MM.1S (cell line): ENCODE measurements around the gene CHMP5.
A peak's percentile ranks its signal among the peaks of the same experiment; 100 is the strongest.

ENCODE experiments used
- DNase-seq: peaks from one replicate; pipeline ENCODE4 v3.0.0-alpha.2; 2015
- H2AFZ ChIP-seq: fragments of 300-600 bp; sonication (generic); 2 replicates; pipeline ENCODE4 v1.6.0; 2016; ENCODE audit warnings: antibody characterized with exemption, low read length
- H3F3A ChIP-seq: fragments of 300-600 bp; sonication (generic); 2 replicates; pipeline ENCODE4 v1.6.1; 2016; ENCODE audit warnings: mild to moderate bottlenecking, antibody characterized with exemption, low read length, moderate library complexity, mixed read lengths; ENCODE audit not compliant: insufficient read depth
- H3K27ac ChIP-seq: fragments of 300-600 bp; sonication (generic); 2 replicates; pipeline ENCODE4 v1.5.1; 2016; ENCODE audit warnings: mild to moderate bottlenecking, low read length
- H3K27me3 ChIP-seq: fragments of 300-600 bp; sonication (generic); replicated peaks from 2 replicates; pipeline ENCODE4 v1.6.0; 2016; ENCODE audit warnings: low read length; ENCODE audit not compliant: insufficient read depth
- H3K36me3 ChIP-seq: fragments of 300-600 bp; sonication (generic); replicated peaks from 2 replicates; pipeline ENCODE4 v1.6.1; 2016; ENCODE audit warnings: mild to moderate bottlenecking, low read length, mixed read lengths; ENCODE audit not compliant: insufficient read depth
- H3K4me1 ChIP-seq: fragments of 300-600 bp; sonication (generic); 2 replicates; pipeline ENCODE4 v1.6.1; 2016; ENCODE audit warnings: low read length, mixed read lengths
- H3K4me2 ChIP-seq: fragments of 300-600 bp; sonication (generic); 2 replicates; pipeline ENCODE4 v1.6.0; 2016; ENCODE audit warnings: low read depth, low read length
- H3K4me3 ChIP-seq: fragments of 300-600 bp; sonication (generic); 2 replicates; pipeline ENCODE4 v1.5.1; 2016; ENCODE audit warnings: low read length, mixed read lengths
- H3K79me2 ChIP-seq: fragments of 300-600 bp; sonication (generic); 2 replicates; pipeline ENCODE4 v1.6.1; 2016; ENCODE audit warnings: mixed run types, low read length, mixed read lengths
- H3K9ac ChIP-seq: fragments of 300-600 bp; sonication (generic); 2 replicates; pipeline ENCODE4 v1.6.1; 2016; ENCODE audit warnings: low read length, mixed read lengths
- H3K9me2 ChIP-seq: fragments of 300-600 bp; sonication (generic); replicated peaks from 2 replicates; pipeline ENCODE4 v1.6.1; 2016; ENCODE audit warnings: mild to moderate bottlenecking, low read length, mixed read lengths; ENCODE audit not compliant: insufficient read depth
- H3K9me3 ChIP-seq: fragments of 300-600 bp; sonication (generic); replicated peaks from 2 replicates; pipeline ENCODE4 v1.6.1; 2016; ENCODE audit warnings: mild to moderate bottlenecking, low read length, mixed read lengths; ENCODE audit not compliant: insufficient read depth
- H4K20me1 ChIP-seq: fragments of 300-600 bp; sonication (generic); 2 replicates; pipeline ENCODE4 v1.6.1; 2016; ENCODE audit warnings: mild to moderate bottlenecking, low read length, moderate library complexity, mixed read lengths; ENCODE audit not compliant: insufficient read depth
- CTCF ChIP-seq: fragments of 300-600 bp; sonication (generic); IDR thresholded peaks from 2 replicates; pipeline ENCODE4 v1.5.1; 2016; ENCODE audit warnings: antibody characterized with exemption, low read length, mixed read lengths
- EZH2 ChIP-seq: fragments of 300-600 bp; sonication (generic); optimal IDR thresholded peaks from 2 replicates; pipeline ENCODE3; 2017; ENCODE audit warnings: low read depth, mild to moderate bottlenecking, antibody characterized with exemption, low read length, mixed read lengths
- EZH2phosphoT487 ChIP-seq: fragments of 300-600 bp; sonication (generic); IDR thresholded peaks from 2 replicates; pipeline ENCODE4 v1.6.1; 2018; ENCODE audit warnings: antibody characterized with exemption, low read length

CHMP5 gene

GRCh38 chr9:33290247-33291030 lies 25.6 kb downstream of the CHMP5 start, which contains the start of gene NFX1:
Gene NFX1 (plus strand): TSS chr9:33290516. CDS start chr9:33290573, 57 bp downstream.
- no peaks in the 10 kb centered on the region for H3K9me2 ChIP-seq
- no peaks in the 10 kb centered on the region for H3K27me3 ChIP-seq
- peak within 1 kb of the TSS; percentile 97 for H3K27ac ChIP-seq
- H2AFZ ChIP-seq: peak within 1 kb of the TSS; percentile 44; the same call in 1 of the 2 replicates
- peaks cover 51% of the 10 kb centered on the region for H3K79me2 ChIP-seq
- no peak for TF ChIP-seq EZH2phosphoT487
- TF ChIP-seq EZH2: no peak
- TF ChIP-seq CTCF: no peak
- peaks cover 42% of the 10 kb centered on the region for H3F3A ChIP-seq
- no peaks in the 10 kb centered on the region for H4K20me1 ChIP-seq
- H3K4me3 ChIP-seq: peak within 1 kb of the TSS; percentile 96
- H3K4me2 ChIP-seq: peak within 1 kb of the TSS; percentile 62
- no peaks in the 10 kb centered on the region for H3K9me3 ChIP-seq
- DNase-seq: peak; percentile 99
- peak within 1 kb of the TSS; percentile 98 for H3K9ac ChIP-seq
- peaks cover 40% of the 10 kb centered on the region for H3K4me1 ChIP-seq
- H3K36me3 ChIP-seq: peaks cover 4% of the 10 kb centered on the region

DNA sequence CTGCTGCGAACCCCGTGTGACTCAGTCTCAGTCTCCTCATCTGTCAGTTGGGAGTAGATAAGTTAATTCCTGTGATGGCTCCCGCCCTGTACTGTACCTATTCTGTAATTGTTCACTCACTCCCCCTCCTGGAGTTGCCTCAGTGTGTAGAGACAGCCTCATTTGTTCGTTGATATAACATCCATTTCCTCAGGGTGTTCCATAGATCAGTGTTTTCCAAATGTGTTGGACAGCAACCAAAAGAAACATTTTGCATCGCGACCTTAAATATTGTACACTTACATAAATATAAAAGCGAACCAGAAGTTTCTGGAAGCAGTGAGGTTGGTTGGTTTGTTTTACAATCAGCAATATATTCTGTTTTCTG lies 26.2 kb downstream of the CHMP5 start:
- no peaks in the 10 kb centered on the region for H3K9me2 ChIP-seq
- peaks cover 57% of the 10 kb centered on the region for H3K79me2 ChIP-seq
- TF ChIP-seq CTCF (peak; percentile 16; the same call in 1 of the 2 replicates), EZH2phosphoT487 (no peak)
- H3K36me3 ChIP-seq: peaks cover 4% of the 10 kb centered on the region
- H3K27me3 ChIP-seq: no peaks in the 10 kb centered on the region
- H3K27ac ChIP-seq: peak overlapping the region; percentile 97
- peaks cover 46% of the 10 kb centered on the region for H3F3A ChIP-seq
- H2AFZ ChIP-seq: no peak overlapping the region
- H3K4me3 ChIP-seq: peak overlapping the region; percentile 96
- DNase-seq: peak; percentile 16
- no peaks in the 10 kb centered on the region for H3K9me3 ChIP-seq
- H3K4me1 ChIP-seq: peaks cover 46% of the 10 kb centered on the region
- peak overlapping the region; percentile 62 for H3K4me2 ChIP-seq
- H4K20me1 ChIP-seq: no peaks in the 10 kb centered on the region
- H3K9ac ChIP-seq: peak overlapping the region; percentile 98

- peaks cover 55% of the 10 kb centered on the region for H3K4me1 ChIP-seq
- no peaks in the 10 kb centered on the region for H3K9me2 ChIP-seq
- H3F3A ChIP-seq: peaks cover 53% of the 10 kb centered on the region
- H3K4me3 ChIP-seq: no peak overlapping the region
- H3K9ac ChIP-seq: no peak overlapping the region
- H3K4me2 ChIP-seq: peak overlapping the region; percentile 30
- no peak overlapping the region for H2AFZ ChIP-seq
- H3K27ac ChIP-seq: no peak overlapping the region
- H3K9me3 ChIP-seq: no peaks in the 10 kb centered on the region
- H3K36me3 ChIP-seq: peaks cover 4% of the 10 kb centered on the region
- H3K27me3 ChIP-seq: no peaks in the 10 kb centered on the region
- TF ChIP-seq CTCF (no peak), EZH2 (no peak)
- no peak for DNase-seq
- no peaks in the 10 kb centered on the region for H4K20me1 ChIP-seq
- H3K79me2 ChIP-seq: peaks cover 66% of the 10 kb centered on the region
Observed at GRCh38 chr9:33291901-33292300, 27.1 kb downstream of the CHMP5 start.
